ENCODE data around the gene TBX6. TPM values are rescaled to one million over a fixed set of nuclear protein-coding genes. Genes with fewer than 3 reads are reported as not detected.

Gene TBX6
- total RNA-seq, 1 experiment from 2014 or later = 0.49 TPM

- H3K27me3 ChIP-seq (replicated peaks; ENCODE audit: insufficient read depth, low read depth, low read length, poor library complexity) = no peaks in the 10 kb centered on the region
- TF ChIP-seq CTCF (conservative IDR thresholded peaks at IDR 0.05; ENCODE audit: low read depth, low read length) (no peak), EZH2 (IDR thresholded peaks at IDR 0.05; ENCODE audit: borderline replicate concordance, low read depth, low read length, poor library complexity, severe bottlenecking) (no peak)
- no peak for DNase-seq (ENCODE audit: low spot score)
- BruUV-seq (replicated peaks) = no TSS peak
- CTCF ChIA-PET = interaction anchor here (0.7 kb wide), 1 partner anchor 18 kb away, joined by 4 read pairs; no protein-coding TSS in a partner anchor
- intact Hi-C loops (cut with micrococcal nuclease; ENCODE audit: unreplicated experiment) = no loop called here
- H3K27ac ChIP-seq (ENCODE audit: low read depth, low read length, poor library complexity, severe bottlenecking) = no peak overlapping the region
- H3K36me3 ChIP-seq (ENCODE audit: insufficient read depth, low read length, poor library complexity, severe bottlenecking) = peaks cover 52% of the 10 kb centered on the region
- H3K4me3 ChIP-seq (ENCODE audit: low read depth, low read length, poor library complexity, severe bottlenecking) = no peak overlapping the region
- POLR2A ChIA-PET (ENCODE audit: low non-redundant PET) = no interaction called here
- peaks cover 13% of the 10 kb centered on the region for H3K4me1 ChIP-seq (ENCODE audit: insufficient read depth, low read length, poor library complexity, severe bottlenecking)
- H3K9me3 ChIP-seq (ENCODE audit: low read depth, low read length, poor library complexity, severe bottlenecking) = no peaks in the 10 kb centered on the region
Measured at GRCh38 chr16:30078744-30079143, 13.0 kb downstream of the TBX6 start.

GRCh38 chr16:30077656-30078055 is 14.1 kb downstream of the TBX6 start:
- H3K4me3 ChIP-seq (ENCODE audit: low read depth, low read length, poor library complexity, severe bottlenecking) = no peak overlapping the region
- no peaks in the 10 kb centered on the region for H3K9me3 ChIP-seq (ENCODE audit: low read depth, low read length, poor library complexity, severe bottlenecking)
- peaks cover 43% of the 10 kb centered on the region for H3K36me3 ChIP-seq (ENCODE audit: insufficient read depth, low read length, poor library complexity, severe bottlenecking)
- H3K27me3 ChIP-seq (replicated peaks; ENCODE audit: insufficient read depth, low read depth, low read length, poor library complexity) = no peaks in the 10 kb centered on the region
- TF ChIP-seq EZH2 (IDR thresholded peaks at IDR 0.05; ENCODE audit: borderline replicate concordance, low read depth, low read length, poor library complexity, severe bottlenecking) (no peak), CTCF (conservative IDR thresholded peaks at IDR 0.05; ENCODE audit: low read depth, low read length) (no peak)
- POLR2A ChIA-PET (ENCODE audit: low non-redundant PET) = no interaction called here
- no peak for DNase-seq (ENCODE audit: low spot score)
- intact Hi-C loops (cut with micrococcal nuclease; ENCODE audit: unreplicated experiment) = no loop called here
- CTCF ChIA-PET = no interaction called here
- no peak overlapping the region for H3K27ac ChIP-seq (ENCODE audit: low read depth, low read length, poor library complexity, severe bottlenecking)
- H3K4me1 ChIP-seq (ENCODE audit: insufficient read depth, low read length, poor library complexity, severe bottlenecking) = peaks cover 13% of the 10 kb centered on the region
- BruUV-seq (replicated peaks) = no TSS peak

- POLR2A ChIA-PET (ENCODE audit: low non-redundant PET) = no interaction called here
- Histone ChIP-seq H3K4me1 (ENCODE audit: insufficient read depth, low read length, poor library complexity, severe bottlenecking) (peaks cover 13% of the 10 kb centered on the region), H3K4me3 (ENCODE audit: low read depth, low read length, poor library complexity, severe bottlenecking) (peak overlapping the region; percentile 83), H3K27ac (ENCODE audit: low read depth, low read length, poor library complexity, severe bottlenecking) (peak overlapping the region; percentile 84), H3K27me3 (replicated peaks; ENCODE audit: insufficient read depth, low read depth, low read length, poor library complexity) (no peaks in the 10 kb centered on the region), H3K9me3 (ENCODE audit: low read depth, low read length, poor library complexity, severe bottlenecking) (no peaks in the 10 kb centered on the region), H3K36me3 (ENCODE audit: insufficient read depth, low read length, poor library complexity, severe bottlenecking) (peaks cover 50% of the 10 kb centered on the region)
- BruUV-seq (replicated peaks) = TSS peak; percentile 35
- intact Hi-C loops (cut with micrococcal nuclease; ENCODE audit: unreplicated experiment) = no loop called here
- CTCF ChIA-PET = interaction anchor here (0.7 kb wide), 1 partner anchor 14 kb away, joined by 3 read pairs; no protein-coding TSS in a partner anchor
- TF ChIP-seq CTCF (conservative IDR thresholded peaks at IDR 0.05; ENCODE audit: low read depth, low read length) (no peak), EZH2 (IDR thresholded peaks at IDR 0.05; ENCODE audit: borderline replicate concordance, low read depth, low read length, poor library complexity, severe bottlenecking) (no peak)
- no peak for DNase-seq (ENCODE audit: low spot score)
Measured at GRCh38 chr16:30076276-30076791, 15.4 kb downstream of the TBX6 start.

All from A673 (cell line).